Peyer's patch (tissue), 4 donors: Measurements from ENCODE around the gene NRARP. TPM values are rescaled to one million over a fixed set of nuclear protein-coding genes. Genes with fewer than 3 reads are reported as not detected.

ENCODE experiments used
- DNase-seq, 3 donors: peaks; one replicate each; pipeline ENCODE4 v3.0.0-alpha.2; 2017 to 2019
- H3K27ac ChIP-seq, 4 donors: fragments of 200-600 bp; sonication (generic); one replicate each; pipeline ENCODE4 v1.5.1; 2016 to 2019
- H3K27me3 ChIP-seq, 2 donors: fragments of 200-600 bp; sonication (generic); one replicate each; pipeline ENCODE4 v1.5.1; 2019
- H3K36me3 ChIP-seq, 3 donors: fragments of 200-600 bp; sonication (generic); one replicate each; pipeline ENCODE4 v1.5.1; 2016 to 2019
- H3K4me1 ChIP-seq, 4 donors: fragments of 200-600 bp; sonication (generic); one replicate each; pipeline ENCODE4 v1.5.1; 2016 to 2019
- H3K4me3 ChIP-seq, 4 donors: fragments of 200-600 bp; sonication (generic); 1 replicate in 3 of 4; 2 replicates in 1 of 4; pipeline ENCODE4 v1.5.1; 2016 to 2019; ENCODE audit warnings: mild to moderate bottlenecking in 1 of 4
- H3K9me3 ChIP-seq, 4 donors: fragments of 200-600 bp; sonication (generic); one replicate each; pipeline ENCODE4 v1.5.1; 2016 to 2019; ENCODE audit warnings: mild to moderate bottlenecking in 1 of 4
- CTCF ChIP-seq, 6 experiments: fragments of 450-650 bp in 4 of 6; fragments of 200-600 bp in 2 of 6; sonication (generic) in 1 of 6; IDR thresholded peaks; one replicate each; pipeline ENCODE4 v1.5.1; 2017 to 2019; ENCODE audit warnings: antibody characterized with exemption in 6 of 6, mild to moderate bottlenecking in 3 of 6, moderate library complexity in 1 of 6
- POLR2A ChIP-seq, 2 donors: fragments of 450-650 bp; IDR thresholded peaks; one replicate each; pipeline ENCODE4 v1.5.1; 2017; ENCODE audit warnings: antibody characterized with exemption in 2 of 2, mild to moderate bottlenecking in 2 of 2, moderate library complexity in 2 of 2
- total RNA-seq, 4 donors: library from RNA; depleted of rRNA; stranded (reverse); fragments of >200 nt; gene quantifications; one replicate each; pipeline ENCODE4 v1.1.0, GENCODE V29; 2016

Gene NRARP
- total RNA-seq, 4 donors from 2014 or later: 35.3 to 56.1 (median 43.8) TPM

GRCh38 chr9:137250329-137251193 is 51.5 kb downstream of the NRARP start:
- TF ChIP-seq POLR2A (IDR thresholded peaks at IDR 0.05) (no peak), CTCF (IDR thresholded peaks at IDR 0.05) (no peak)
- no peaks in the 10 kb centered on the region for H3K27me3 ChIP-seq
- peaks cover 0 to 14% (median 5%) of the 10 kb centered on the region in 4 donors for H3K4me1 ChIP-seq
- no peaks in the 10 kb centered on the region for H3K9me3 ChIP-seq
- no peaks in the 10 kb centered on the region for H3K36me3 ChIP-seq
- no peak overlapping the region for H3K27ac ChIP-seq
- no peak overlapping the region for H3K4me3 ChIP-seq
- DNase-seq: no peak

Other genes with a start within 250 kb of the NRARP start
- 10 to 100 TPM in 3 of 4 donors, 1 to 10 TPM in 1; 5.0 to 53.8 (median 28.9) TPM for gene ENTPD2, start 248.2 kb downstream of the NRARP start, total RNA-seq
- gene SAPCD2, start 231.7 kb downstream of the NRARP start, total RNA-seq: 10 to 100 TPM in 1 of 4 donors, 1 to 10 TPM in 3; 5.6 to 12.4 (median 7.9) TPM
- gene UAP1L1, start 224.8 kb downstream of the NRARP start, total RNA-seq: 10 to 100 TPM in 1 of 4 donors, 1 to 10 TPM in 3; 4.9 to 15.7 (median 6.6) TPM
- gene MAN1B1, start 215.3 kb downstream of the NRARP start, total RNA-seq: 10 to 100 TPM; 42.7 to 74.7 (median 61.0) TPM
- gene DPP7, start 187.5 kb downstream of the NRARP start, total RNA-seq: 100 to 1,000 TPM in 1 of 4 donors, 10 to 100 TPM in 3; 44.7 to 177 (median 76.7) TPM
- not detected for gene GRIN1, start 163.1 kb downstream of the NRARP start, total RNA-seq
- gene LRRC26, start 132.2 kb downstream of the NRARP start, total RNA-seq: 10 to 100 TPM; 14.5 to 45.7 (median 34.1) TPM
- not detected for gene TMEM210, start 130.2 kb downstream of the NRARP start, total RNA-seq
- 100 to 1,000 TPM in 2 of 4 donors, 10 to 100 TPM in 2; 37.7 to 118 (median 78.7) TPM for gene ANAPC2, start 113.7 kb downstream of the NRARP start, total RNA-seq
- 10 to 100 TPM; 58.6 to 82.0 (median 71.6) TPM for gene SSNA1, start 113.6 kb downstream of the NRARP start, total RNA-seq
- 100 to 1,000 TPM in 3 of 4 donors, 10 to 100 TPM in 1; 28.1 to 167 (median 130) TPM for gene TPRN, start 101.5 kb downstream of the NRARP start, total RNA-seq
- 10 to 100 TPM; 11.6 to 33.5 (median 27.6) TPM for gene TMEM203, start 96.6 kb downstream of the NRARP start, total RNA-seq
- 10 to 100 TPM; 16.3 to 39.2 (median 25.1) TPM for gene NDOR1, start 96.6 kb downstream of the NRARP start, total RNA-seq
- gene RNF208, start 80.0 kb downstream of the NRARP start, total RNA-seq: 1 to 10 TPM in 2 of 4 donors, not detected in 2; 4.4 to 5.9 TPM
- gene CYSRT1, start 77.1 kb downstream of the NRARP start, total RNA-seq: 1 to 10 TPM in 2 of 4 donors, not detected in 2; 1.3 to 1.9 TPM
- gene RNF224, start 74.8 kb downstream of the NRARP start, total RNA-seq: not detected
- gene SLC34A3, start 71.4 kb downstream of the NRARP start, total RNA-seq: 10 to 100 TPM in 2 of 4 donors, 1 to 10 TPM in 1, not detected in 1; 4.0 to 14.8 (median 13.3) TPM
- gene TUBB4B, start 61.0 kb downstream of the NRARP start, total RNA-seq: 100 to 1,000 TPM; 174 to 409 (median 322) TPM
- not detected for gene STPG3, start 51.0 kb downstream of the NRARP start, total RNA-seq
- 10 to 100 TPM; 47.4 to 57.8 (median 50.2) TPM for gene NELFB, start 46.9 kb downstream of the NRARP start, total RNA-seq
- gene TOR4A, start 24.5 kb downstream of the NRARP start, total RNA-seq: 10 to 100 TPM; 33.8 to 45.7 (median 39.2) TPM
- 10 to 100 TPM; 38.7 to 82.4 (median 61.6) TPM for gene EXD3, start 120.9 kb upstream of the NRARP start, total RNA-seq
- 10 to 100 TPM; 28.2 to 37.3 (median 33.2) TPM for gene NOXA1, start 121.1 kb upstream of the NRARP start, total RNA-seq
- 100 to 1,000 TPM in 2 of 4 donors, 10 to 100 TPM in 2; 26.4 to 143 (median 104) TPM for gene ENTPD8, start 139.1 kb upstream of the NRARP start, total RNA-seq
- 100 to 1,000 TPM in 3 of 4 donors, 10 to 100 TPM in 1; 47.0 to 135 (median 117) TPM for gene NSMF, start 157.1 kb upstream of the NRARP start, total RNA-seq
- 10 to 100 TPM; 11.4 to 48.6 (median 27.2) TPM for gene PNPLA7, start 248.1 kb upstream of the NRARP start, total RNA-seq
- gene MRPL41, start 249.6 kb upstream of the NRARP start, total RNA-seq: 10 to 100 TPM; 55.3 to 89.5 (median 84.8) TPM